HL-60 (cell line): ENCODE measurements around the gene DNAJC15.

ENCODE experiments used
- CTCF ChIP-seq: IDR thresholded peaks from one replicate; pipeline ENCODE4 v1.5.1; 2011; ENCODE audit warnings: low read length, control low read depth, inconsistent platforms; ENCODE audit not compliant: insufficient read depth
- GABPA ChIP-seq: IDR thresholded peaks from 2 replicates; pipeline ENCODE4 v1.6.1; 2012; ENCODE audit warnings: low read depth
- POLR2AphosphoS5 ChIP-seq: IDR thresholded peaks from 2 replicates; pipeline ENCODE4 v1.6.1; 2012; ENCODE audit warnings: low read depth
- TF ChIP-seq, protein P1 (sequence below): IDR thresholded peaks from 2 replicates; pipeline ENCODE4 v1.6.1; 2012; ENCODE audit warnings: low read depth; ENCODE audit not compliant: insufficient replicate concordance

DNA sequence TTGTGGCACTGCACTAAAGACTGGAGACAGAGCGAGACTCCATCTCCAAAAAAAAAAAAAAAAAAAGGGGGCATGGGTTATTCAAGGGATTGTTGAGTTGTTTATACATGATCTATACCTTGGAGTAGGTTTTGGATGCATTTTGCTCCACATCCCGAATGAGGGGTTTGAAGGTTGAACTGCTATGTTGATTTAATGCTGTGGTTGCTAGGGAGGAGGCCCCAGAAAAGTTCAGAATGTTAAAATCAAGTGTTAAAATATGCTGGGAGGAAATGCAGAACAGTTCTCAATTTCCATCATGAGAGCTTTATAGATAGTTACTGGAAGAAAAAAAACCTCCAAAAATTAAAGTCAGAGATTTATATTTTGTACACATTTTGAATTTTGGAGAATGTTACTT lies 116.5 kb downstream of the DNAJC15 start:
- TF ChIP-seq CTCF (no peak), POLR2AphosphoS5 (no peak), GABPA (no peak)
- TF ChIP-seq, protein P1, sequence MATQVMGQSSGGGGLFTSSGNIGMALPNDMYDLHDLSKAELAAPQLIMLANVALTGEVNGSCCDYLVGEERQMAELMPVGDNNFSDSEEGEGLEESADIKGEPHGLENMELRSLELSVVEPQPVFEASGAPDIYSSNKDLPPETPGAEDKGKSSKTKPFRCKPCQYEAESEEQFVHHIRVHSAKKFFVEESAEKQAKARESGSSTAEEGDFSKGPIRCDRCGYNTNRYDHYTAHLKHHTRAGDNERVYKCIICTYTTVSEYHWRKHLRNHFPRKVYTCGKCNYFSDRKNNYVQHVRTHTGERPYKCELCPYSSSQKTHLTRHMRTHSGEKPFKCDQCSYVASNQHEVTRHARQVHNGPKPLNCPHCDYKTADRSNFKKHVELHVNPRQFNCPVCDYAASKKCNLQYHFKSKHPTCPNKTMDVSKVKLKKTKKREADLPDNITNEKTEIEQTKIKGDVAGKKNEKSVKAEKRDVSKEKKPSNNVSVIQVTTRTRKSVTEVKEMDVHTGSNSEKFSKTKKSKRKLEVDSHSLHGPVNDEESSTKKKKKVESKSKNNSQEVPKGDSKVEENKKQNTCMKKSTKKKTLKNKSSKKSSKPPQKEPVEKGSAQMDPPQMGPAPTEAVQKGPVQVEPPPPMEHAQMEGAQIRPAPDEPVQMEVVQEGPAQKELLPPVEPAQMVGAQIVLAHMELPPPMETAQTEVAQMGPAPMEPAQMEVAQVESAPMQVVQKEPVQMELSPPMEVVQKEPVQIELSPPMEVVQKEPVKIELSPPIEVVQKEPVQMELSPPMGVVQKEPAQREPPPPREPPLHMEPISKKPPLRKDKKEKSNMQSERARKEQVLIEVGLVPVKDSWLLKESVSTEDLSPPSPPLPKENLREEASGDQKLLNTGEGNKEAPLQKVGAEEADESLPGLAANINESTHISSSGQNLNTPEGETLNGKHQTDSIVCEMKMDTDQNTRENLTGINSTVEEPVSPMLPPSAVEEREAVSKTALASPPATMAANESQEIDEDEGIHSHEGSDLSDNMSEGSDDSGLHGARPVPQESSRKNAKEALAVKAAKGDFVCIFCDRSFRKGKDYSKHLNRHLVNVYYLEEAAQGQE = no peak
